ENCODE measurements around the gene SSNA1.

SSNA1 gene

DNA sequence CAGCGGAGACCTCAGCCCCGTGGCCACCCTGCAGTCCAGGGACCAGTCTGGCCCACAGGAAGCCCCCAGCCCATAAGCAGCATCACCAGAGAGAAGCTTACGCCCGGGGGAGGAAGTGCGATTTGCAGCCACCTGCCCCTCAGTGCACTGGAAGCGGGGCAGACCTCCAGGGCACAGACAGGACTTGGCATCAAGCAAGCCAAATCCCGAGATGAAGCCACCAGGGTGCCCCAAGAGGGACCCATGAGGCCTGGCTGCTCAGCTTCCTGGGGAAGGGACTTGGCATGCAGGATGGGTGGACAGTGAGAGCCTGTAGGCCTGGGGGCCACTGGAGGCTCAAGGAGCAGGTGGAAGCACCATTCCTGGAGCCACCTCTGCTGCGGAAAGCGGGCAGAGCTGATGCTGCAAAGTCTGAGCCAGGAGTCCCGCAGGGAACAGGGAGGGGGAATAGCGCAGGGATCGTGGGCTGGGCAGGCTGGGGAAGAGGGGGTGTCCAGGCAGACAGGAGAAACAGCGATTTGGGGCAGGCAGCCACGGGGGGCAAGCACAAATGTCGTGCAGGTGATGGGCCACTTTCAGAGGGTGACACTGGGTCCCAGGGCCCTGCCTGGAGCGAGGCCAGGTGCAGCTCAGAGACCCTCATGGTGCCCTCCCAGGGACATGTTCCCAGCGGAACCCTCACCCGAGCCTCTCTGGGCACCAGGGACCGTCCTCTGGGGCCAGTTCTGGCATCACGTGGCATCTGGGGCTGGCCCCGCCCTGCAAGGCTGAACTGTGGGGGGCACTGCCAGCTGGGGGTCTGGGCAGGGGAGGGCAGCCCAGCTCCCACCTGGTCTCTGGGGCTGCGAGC is 21.9 kb upstream of the SSNA1 start:
- no peak for DNase-seq (ENCODE audit: low read depth)
- no peak overlapping the region for H3K4me3 ChIP-seq (ENCODE audit: low read depth, low read length)
- no peak for TF ChIP-seq CTCF (IDR thresholded peaks at IDR 0.05; ENCODE audit: insufficient read depth, low read depth, low read length, missing control alignments)

- no peak for DNase-seq (ENCODE audit: low read depth)
- H3K4me3 ChIP-seq (ENCODE audit: low read depth, low read length) = no peak overlapping the region
- no peak for TF ChIP-seq CTCF (IDR thresholded peaks at IDR 0.05; ENCODE audit: insufficient read depth, low read depth, low read length, missing control alignments)
Observed at GRCh38 chr9:137167277-137167746, 21.2 kb upstream of the SSNA1 start.

DNA sequence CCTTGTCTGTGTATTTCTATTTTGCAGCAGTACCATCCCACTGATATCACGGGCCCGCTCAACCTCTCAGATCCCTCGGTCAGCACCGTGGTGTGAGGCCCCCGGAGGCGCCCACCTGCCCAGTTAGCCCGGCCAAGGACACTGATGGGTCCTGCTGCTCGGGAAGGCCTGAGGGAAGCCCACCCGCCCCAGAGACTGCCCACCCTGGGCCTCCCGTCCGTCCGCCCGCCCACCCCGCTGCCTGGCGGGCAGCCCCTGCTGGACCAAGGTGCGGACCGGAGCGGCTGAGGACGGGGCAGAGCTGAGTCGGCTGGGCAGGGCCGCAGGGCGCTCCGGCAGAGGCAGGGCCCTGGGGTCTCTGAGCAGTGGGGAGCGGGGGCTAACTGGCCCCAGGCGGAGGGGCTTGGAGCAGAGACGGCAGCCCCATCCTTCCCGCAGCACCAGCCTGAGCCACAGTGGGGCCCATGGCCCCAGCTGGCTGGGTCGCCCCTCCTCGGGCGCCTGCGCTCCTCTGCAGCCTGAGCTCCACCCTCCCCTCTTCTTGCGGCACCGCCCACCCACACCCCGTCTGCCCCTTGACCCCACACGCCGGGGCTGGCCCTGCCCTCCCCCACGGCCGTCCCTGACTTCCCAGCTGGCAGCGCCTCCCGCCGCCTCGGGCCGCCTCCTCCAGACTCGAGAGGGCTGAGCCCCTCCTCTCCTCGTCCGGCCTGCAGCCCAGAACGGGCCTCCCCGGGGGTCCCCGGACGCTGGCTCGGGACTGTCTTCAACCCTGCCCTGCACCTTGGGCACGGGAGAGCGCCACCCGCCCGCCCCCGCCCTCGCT is 20.5 kb upstream of the SSNA1 start:
- peak; percentile 59 for DNase-seq (ENCODE audit: low read depth)
- H3K4me3 ChIP-seq (ENCODE audit: low read depth, low read length) = peak overlapping the region; percentile 48
- no peak for TF ChIP-seq CTCF (IDR thresholded peaks at IDR 0.05; ENCODE audit: insufficient read depth, low read depth, low read length, missing control alignments)

GRCh38 chr9:137168573-137168903 is 19.9 kb upstream of the SSNA1 start:
- no peak for TF ChIP-seq CTCF (IDR thresholded peaks at IDR 0.05; ENCODE audit: insufficient read depth, low read depth, low read length, missing control alignments)
- DNase-seq (ENCODE audit: low read depth) = peak; percentile 38
- peak overlapping the region; percentile 48 for H3K4me3 ChIP-seq (ENCODE audit: low read depth, low read length)

DNA sequence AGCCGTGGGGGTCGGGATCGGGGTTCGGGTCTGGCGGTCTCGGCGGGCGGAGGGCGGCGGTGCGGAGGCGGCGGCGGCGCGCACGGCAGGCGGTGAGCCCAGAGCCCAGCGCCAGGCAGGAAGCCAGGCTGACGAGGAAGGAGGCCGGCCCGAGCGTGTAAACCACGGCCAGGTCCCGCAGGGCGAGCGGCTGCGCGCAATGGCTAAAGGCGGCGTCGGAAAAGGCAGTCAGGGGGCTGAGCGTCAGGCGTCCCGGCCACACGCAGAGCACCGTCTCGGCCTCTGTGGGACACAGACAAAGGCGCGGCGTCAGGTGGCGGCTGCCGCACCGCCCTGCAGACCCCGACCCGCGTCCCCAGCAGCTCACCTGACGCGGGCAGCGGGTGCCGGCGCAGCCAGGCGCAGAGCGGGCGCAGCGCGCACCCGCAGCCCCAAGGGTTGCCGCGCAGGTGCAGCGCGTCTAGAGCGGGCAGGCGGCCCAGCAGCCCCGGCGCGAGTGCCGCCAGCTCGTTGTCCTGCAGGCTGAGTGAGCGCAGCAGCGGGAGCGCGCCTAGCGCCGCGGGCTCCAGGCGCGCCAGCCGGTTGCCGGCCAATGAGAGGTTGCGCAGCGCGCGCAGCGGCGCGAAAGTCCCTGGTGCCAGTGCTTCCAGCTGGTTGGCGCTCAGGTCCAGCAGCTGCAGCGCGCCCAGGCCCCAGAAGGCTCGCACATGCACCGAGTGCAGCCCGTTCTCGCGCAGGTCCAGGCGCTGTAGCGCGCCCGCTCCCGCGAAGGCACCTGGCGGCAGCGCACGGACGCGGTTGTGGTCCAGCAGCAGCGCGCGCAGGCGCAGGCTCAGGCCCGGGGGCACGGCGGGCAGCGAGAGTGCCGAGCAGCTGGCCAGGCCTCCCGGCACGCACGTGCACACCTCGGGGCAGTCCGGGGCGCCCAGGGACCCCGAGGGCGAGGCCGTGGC is 19.3 kb upstream of the SSNA1 start:
- DNase-seq (ENCODE audit: low read depth) = peak; percentile 82
- H3K4me3 ChIP-seq (ENCODE audit: low read depth, low read length) = peak overlapping the region; percentile 48

More for the DNA sequence above, 19.3 kb upstream of the SSNA1 start:
- TF ChIP-seq CTCF (IDR thresholded peaks at IDR 0.05; ENCODE audit: insufficient read depth, low read depth, low read length, missing control alignments) = no peak

All from GM12865 (cell line).